T-helper 2 cell (primary cell): ENCODE data around the gene CARS1.
A peak's percentile ranks its signal among the peaks of the same experiment; 100 is the strongest.

Experiments used
- DNase-seq, 5 experiments: peaks; one replicate each; pipeline versions ENCODE4 v3.0.0 to v3.0.0-alpha.2; 2012 to 2022

Gene CARS1

DNA sequence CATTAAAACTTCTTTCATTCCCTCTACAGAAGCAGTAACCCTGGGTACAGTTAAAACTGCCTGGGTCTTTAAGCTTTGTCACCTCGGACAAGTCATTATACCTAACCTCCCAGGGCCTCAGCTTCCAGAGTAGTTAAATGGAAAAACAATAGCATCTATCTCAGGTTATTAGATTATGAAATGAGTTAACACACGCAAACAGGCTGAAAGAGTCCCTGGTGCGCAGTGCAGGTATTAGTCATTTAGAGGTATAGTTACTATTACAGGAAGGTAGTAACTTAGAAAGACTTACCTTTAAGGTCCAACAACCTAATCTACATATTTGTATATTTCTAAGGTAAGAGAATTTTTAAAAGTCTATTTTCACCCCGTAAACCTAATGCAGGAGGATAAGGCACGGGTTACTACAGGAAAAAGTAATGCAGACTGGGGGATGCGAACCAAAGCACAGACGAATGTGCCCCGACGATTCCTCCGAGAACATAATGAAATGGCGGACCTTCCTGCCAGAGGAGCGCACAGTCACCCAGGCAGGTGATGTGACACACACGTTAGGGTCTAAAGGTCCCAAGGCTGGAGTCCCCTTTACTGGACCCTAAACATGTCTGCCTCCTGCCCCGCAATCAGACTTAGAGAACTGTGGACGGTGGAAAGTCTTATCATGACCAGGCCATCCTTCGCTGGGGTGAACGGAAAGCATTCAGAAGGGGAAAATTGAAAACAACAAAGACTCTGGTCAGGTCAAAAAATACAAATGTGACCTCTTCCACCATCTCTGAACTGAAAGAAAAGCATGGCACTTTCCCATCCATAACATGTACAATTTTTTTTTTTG is 66.4 kb downstream of the CARS1 start:
- DNase-seq: peak in 1 of 5 experiments; percentile 71

GRCh38 chr11:2989551-2989950 is 67.7 kb downstream of the CARS1 start:
- peak in 1 of 5 experiments; percentile 54 for DNase-seq

DNA sequence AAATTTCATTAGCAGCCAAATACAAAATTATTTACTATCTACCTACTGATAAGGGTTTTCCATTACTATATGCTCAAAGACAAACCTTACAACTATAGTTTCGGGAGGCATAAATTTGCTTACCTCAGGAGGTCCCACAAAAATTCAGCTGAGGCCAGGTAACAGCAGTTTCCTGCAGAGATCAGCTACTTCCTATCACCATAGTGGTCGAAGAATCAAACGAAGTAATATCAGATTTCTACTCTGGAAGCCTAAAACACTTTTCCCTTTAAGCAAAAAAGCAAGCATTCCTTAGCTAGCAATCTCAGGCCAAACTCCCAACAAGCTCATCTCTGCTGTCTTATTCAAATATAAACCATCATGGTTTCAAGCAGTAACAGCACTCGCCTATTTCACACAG is 68.2 kb downstream of the CARS1 start:
- DNase-seq: peak in 1 of 5 experiments; percentile 66

- peak in 1 of 5 experiments; percentile 80 for DNase-seq
Observed at GRCh38 chr11:2987881-2988861, 69.1 kb downstream of the CARS1 start.

GRCh38 chr11:2983908-2984307 is 73.3 kb downstream of the CARS1 start:
- no peak for DNase-seq

GRCh38 chr11:2982214-2982613 is 75.0 kb downstream of the CARS1 start:
- DNase-seq: no peak

GRCh38 chr11:2981130-2981529 is 76.1 kb downstream of the CARS1 start:
- no peak for DNase-seq

GRCh38 chr11:2980168-2980840 is 76.9 kb downstream of the CARS1 start:
- no peak for DNase-seq

GRCh38 chr11:2977113-2977512 is 80.1 kb downstream of the CARS1 start:
- no peak for DNase-seq

GRCh38 chr11:2976294-2977063 is 80.7 kb downstream of the CARS1 start:
- DNase-seq: no peak

GRCh38 chr11:2975594-2975993 is 81.6 kb downstream of the CARS1 start:
- peak in 3 of 5 experiments; percentile 12 to 68 (median 35) for DNase-seq

- no peak for DNase-seq
Observed at GRCh38 chr11:2974272-2974671, 83.0 kb downstream of the CARS1 start.

DNA sequence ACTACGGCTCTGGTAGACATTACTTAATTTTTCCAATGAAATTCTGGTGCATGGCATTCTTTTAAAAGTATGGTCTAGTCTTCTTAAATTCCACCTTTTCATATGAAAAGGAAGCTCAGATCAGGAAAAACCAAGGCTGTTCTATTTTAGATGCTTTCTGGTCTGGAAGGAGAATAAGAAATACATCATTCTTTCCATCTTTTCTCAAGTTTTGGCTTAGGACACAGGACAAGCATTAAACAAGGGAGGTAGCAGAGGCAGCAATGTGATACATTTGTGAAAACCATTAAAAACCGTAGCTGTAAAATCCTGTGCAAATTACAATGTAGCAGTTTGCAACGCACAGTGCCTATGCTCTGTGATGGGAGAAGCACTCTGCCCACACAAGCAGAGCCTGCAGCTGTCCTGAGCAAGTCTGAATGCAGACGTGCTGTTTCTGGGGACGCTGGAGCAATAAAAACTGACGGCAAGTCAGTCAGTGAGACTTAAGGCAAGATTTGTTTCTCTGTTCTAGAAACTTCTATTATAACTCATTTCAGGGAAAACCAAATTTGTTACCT is 88.8 kb downstream of the CARS1 start:
- DNase-seq: no peak

DNA sequence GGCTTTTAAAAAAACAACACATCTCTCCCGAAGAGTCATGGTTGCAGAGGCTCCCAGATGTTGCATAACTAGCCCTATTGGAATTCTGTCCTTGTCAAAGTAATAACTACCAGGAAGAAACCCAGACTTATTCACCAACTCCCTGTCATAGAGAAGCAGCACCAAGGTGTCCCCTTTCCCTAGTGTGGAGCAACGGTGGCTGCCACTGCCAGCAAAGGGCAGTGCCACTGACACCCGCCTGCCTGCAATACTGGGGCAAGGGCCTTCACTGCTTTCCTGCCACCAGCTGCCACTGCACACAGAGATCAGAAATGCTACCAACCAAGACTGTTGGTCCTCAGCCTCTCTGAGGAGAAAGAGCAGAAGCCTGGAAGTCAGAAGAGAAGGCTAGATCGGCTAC is 92.4 kb downstream of the CARS1 start:
- no peak for DNase-seq

DNA sequence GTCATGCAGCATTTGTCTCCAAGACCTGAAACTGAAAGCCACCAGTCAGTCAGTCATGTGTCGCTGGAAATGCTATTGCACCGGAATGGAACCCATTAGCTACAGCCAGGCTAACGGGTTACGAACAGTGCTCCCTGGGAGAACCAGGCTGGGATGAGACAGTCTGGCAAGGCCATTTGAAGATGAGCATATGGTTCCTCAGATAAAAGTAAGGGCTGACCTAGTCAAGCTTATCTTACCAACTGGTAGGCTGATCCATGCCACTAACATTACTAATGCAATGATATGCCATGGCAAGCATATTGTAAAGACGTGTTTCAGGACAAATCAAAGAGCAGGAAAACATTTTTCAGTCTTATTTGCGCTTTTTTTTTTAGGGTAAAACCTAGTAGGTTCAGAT is 93.5 kb downstream of the CARS1 start:
- no peak for DNase-seq

DNA sequence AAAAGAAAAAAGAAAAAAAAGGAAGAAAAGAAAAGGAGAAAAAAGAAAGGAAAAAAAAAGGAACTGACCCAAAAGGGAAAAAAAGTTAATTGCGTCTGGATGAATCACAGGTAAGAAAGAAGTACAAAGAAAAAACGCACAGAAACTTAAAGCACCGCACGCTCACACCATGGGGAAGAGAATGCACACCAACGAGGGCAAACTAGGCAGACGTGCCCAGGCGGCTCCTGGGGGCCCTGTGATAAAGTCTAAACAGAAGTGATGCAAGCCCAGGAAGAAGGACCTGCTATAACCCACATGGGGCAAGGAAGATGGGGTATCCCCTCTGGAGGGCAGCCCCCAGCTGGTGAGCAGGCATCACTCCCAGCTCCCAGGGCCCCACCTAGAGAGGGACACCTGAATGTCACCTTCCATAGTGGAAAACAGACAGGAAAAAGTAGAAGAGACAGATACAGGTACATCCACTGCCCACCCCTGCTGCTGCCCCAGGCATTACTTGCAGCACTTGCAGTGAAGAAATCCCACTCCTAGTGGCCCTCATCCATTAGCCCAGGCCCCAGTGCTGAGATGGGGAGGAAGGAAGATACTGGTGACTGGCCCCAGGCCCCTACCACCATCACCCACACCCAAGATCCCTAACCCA is 94.0 kb downstream of the CARS1 start:
- no peak for DNase-seq

GRCh38 chr11:2961080-2961479 is 96.1 kb downstream of the CARS1 start:
- no peak for DNase-seq

DNA sequence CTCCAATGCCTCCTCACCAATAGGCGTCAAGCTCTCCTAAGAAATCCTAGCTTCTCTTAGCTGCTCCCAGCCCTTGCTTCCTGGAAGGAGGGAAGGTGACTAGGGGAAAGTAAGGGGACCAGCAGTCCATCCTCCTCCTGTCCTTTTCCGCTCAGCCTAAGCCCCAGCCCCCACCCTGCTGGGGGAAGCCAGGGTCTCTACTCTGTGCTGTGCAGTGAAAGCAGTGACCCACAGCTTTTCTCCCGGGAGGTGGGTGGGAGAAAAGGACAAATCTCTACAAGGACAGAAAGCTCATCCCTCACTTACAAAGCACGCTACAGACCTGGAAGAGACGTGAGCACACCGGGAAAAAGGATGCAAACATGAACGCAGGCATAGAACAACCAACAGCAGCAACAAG is 97.1 kb downstream of the CARS1 start:
- no peak for DNase-seq

DNA sequence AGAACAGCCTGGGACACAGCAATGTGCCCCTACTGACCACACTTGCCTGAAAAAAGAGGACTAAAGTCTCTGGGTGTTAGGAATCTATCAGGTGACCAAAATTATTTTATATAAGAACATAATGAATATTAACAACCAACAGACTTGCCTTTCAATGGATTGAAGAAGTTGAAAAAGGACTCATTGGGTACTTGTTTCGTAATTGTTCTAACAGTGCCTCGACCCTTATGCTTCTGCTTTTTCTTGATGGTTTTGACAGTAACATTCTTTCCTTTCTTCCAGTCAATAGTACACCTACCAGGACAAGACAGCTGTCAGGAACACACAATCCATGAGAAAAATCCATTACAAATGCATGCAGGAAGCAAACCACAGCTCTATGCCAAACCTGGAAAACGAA is 99.0 kb downstream of the CARS1 start:
- DNase-seq: no peak

GRCh38 chr11:2955906-2956476 is 101.2 kb downstream of the CARS1 start:
- DNase-seq: no peak

DNA sequence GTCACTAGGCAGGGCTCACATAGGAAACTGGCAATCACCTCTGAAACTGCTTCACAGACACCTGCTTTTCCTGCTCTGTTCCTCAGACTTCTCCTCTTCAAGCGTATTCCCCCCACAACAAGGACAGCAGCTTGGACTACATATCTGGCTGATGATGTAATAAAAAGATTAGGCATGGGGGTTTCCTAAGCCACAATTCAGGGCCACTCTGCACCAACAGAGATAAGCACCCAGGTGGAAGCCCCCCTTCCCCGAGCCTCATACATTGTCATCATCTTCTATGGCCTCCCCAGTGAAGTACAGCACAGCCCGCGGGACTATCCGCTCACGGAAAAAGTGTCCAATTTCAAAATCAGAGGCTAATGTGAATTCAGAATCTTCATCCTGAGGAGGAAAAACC is 103.0 kb downstream of the CARS1 start:
- no peak for DNase-seq
